ENCODE measurements around the gene TGFB3. TPM values are rescaled to one million over a fixed set of nuclear protein-coding genes. Genes with fewer than 3 reads are reported as not detected.
"Not testable (repeated sequence)": the region's sequence is repeated elsewhere in the genome, so short reads cannot be mapped to it uniquely, and the experiment has no call there.

TGFB3 gene
- total RNA-seq, 1 donor from 2014 or later, result 2.4 TPM

DNA sequence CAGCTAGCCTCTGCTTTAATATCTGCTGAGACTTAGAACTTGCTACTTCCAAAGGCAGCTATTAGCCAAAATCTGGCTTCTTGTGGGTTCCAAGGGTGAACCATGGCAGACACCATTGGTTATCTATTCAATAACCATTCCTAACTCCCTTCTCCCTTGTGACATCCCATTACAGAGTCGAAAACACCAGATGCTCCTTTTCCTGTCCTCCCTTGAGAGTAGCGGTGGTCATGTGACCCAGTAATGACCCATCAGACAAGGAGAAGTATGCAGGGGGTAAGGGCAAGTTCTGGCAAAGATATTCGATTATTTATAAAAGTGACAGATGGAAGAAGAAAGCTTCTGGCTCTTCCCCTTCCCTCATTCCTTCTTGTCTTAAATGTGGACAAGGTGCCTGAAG lies 20.1 kb downstream of the TGFB3 start:
- intact Hi-C loops (cut with micrococcal nuclease), result no loop called here

- intact Hi-C loops (cut with micrococcal nuclease), result no loop called here
These were observed 21.6 kb downstream of the TGFB3 start for GRCh38 chr14:75960231-75960630.

DNA sequence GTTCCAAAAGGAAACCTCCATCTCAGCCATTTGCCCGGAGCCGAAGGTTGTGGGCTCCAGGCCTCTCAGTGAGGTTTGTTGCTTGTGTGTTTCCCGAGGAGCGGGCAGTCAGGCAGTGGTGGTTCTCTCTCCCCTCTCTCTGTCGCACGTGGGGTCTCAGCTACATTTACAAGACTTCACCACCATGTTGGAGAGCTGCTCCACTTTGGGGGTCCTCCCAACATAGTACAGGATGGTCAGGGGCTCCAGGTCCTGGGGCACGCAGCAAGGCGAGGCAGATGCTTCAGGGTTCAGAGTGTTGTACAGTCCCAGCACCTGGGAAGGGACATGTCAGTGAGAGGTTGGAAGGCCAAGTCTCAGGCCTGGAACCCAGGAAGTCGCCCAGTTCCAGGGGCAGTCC lies 22.8 kb downstream of the TGFB3 start:
- intact Hi-C loops (cut with micrococcal nuclease), result no loop called here

DNA sequence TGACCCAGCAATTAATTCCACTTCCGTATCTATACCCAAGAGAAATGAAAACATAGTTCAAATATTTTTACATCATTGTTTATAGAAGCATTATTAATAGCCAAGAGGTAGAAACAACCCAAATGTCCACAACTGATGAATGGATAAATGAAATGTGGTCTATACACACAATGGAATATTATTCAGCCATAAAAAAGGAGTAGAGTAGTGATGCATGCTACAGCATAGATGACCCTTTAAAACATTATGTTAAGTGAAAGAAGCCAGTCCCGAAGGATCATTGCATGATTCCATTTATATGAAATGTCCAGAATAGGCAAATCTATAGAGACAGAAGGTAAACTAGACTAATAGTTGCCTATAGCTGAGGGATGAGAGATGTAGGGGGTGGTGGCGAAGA lies 29.3 kb downstream of the TGFB3 start:
- intact Hi-C loops (cut with micrococcal nuclease), result no loop called here

DNA sequence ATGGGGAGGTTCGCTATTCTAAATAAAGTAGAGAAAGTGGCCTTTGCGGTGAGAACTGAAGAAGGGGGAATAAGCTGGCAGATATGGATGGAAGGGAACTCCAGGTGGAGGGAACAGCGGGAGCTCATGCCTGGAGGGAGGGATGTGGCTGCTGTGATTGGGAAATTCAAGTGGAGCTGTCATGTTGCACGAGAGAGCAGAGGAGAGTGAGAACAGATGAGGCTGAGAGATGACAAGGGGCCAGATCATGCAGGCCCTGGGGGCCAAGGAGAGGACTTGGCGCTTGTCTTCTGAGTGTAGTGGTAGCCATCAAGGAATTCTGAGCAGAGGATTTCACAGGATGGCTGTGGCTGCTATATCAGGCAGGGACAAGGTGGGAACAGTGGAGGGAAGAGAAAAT lies 35.0 kb downstream of the TGFB3 start:
- intact Hi-C loops (cut with micrococcal nuclease), result no loop called here

GRCh38 chr14:75944607-75945241 lies 37.1 kb downstream of the TGFB3 start:
- intact Hi-C loops (cut with micrococcal nuclease), result no loop called here

DNA sequence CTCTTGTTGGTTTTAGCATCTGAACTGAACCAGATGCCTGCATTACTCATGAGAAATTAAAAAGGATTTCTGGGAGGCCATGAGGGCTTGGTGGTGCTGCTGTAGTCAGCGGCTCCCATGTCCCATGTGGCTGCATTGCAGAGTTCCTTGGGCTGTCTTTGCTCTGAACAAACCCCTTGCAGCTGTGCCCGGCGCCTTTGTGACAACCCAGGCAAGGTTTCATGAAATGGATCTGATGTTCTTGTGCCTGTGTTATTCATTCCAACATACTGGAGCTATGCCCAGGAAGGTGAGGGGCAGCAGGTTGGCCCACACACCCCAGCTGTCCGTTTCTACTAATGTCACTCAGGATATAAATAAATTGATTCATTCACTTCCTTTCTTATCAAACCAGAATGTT lies 40.8 kb downstream of the TGFB3 start:
- intact Hi-C loops (cut with micrococcal nuclease), result no loop called here

DNA sequence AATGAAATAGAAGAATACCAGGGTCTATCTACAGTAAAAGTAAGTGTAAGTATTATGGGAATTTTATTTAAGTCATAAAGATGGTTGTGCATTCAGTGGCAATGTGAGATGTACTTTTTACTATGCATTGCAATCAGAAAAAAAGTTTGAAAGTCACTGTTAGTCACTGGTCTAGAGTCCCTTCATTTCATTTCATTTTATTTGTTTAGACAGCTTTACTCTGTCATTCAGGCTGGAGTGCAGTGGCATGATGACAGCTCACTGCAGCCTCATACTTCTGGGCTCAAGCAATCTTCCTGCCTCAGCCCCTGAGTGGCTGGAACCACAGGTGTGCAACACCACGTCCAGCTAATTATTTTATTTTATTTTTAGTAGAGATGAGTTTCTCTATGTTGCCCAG lies 42.6 kb downstream of the TGFB3 start:
- intact Hi-C loops (cut with micrococcal nuclease), result no loop called here

DNA sequence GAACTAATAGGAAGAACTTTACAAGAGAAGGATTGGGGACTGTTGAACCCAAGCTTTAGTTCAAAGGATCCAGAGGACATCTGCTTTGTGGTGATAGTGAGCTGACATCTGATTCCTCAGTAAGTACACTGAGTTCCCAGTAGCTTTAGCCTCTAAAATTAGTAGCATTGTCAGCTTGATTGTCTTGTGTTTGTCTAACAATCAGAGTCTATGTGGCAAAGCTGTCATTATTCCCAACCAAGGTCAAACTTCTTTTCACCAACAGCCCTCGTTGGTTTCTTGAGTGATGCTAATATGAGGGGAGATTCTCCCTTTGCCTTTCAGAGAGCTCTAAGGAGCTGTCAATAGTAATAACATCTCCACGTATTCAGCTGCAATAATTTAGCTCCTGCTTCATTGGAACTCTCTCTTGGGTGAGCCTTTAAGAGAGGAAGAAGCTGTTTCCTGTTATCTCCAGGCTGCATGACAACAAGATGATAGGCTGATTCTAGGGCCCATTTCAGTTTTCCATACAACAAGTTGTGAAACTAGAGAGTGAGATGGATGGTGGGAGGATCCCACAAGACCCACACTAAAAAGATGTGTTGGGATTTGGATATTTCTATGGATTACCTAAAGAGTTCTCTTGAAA lies 46.7 kb downstream of the TGFB3 start:
- intact Hi-C loops (cut with micrococcal nuclease), result no loop called here

- intact Hi-C loops (cut with micrococcal nuclease), result no loop called here
These were observed 48.0 kb downstream of the TGFB3 start for GRCh38 chr14:75933712-75934296.

DNA sequence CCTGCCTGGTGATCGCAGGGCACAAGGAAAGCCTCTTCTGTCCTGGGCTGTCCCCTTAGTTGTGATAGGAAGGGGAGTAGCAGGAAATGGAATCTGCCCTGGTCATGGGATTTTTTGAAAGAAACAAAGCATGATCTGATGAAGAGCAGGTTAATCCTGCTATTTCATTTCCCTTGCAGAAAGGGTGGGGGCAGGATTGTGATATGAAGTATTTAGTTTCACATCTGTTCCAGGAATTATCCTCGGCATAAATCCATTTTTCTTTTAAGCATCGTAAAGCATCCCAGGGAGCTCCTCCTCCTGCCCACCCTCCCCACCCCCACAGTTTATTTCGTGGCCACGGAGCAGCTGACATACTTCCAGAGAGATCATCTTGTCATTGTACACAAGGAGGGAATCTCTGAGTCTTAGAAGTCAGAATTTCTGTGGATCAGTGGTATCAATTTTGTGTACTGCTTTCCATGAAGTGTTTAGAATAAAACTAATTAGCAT lies 53.1 kb downstream of the TGFB3 start:
- intact Hi-C loops (cut with micrococcal nuclease), result no loop called here

DNA sequence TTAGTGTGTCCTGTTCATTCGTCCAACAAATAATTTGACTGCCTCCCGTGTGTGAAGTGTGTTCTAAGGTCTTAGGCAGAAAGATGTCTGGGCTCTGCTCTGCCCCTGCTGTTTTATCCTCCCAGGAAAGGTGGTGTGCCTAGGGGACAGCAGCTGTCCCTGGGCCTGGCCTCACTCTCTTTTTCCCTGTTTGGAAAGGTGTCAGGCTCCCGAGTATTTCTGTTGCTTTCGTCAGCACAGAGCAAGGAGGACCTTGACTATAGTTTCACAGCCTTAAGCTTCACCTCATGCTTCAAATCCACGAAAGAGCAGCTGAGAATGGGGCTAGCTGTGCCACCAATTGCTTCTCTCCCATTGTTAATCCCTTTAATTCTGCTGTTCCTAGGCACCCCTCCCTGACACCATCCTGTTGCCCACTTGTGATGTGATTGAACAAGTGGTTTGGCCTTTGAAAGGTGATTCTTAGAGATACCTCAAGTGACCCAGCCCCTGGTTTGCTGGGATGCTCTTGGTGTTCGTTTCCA lies 54.2 kb downstream of the TGFB3 start:
- intact Hi-C loops (cut with micrococcal nuclease), result no loop called here

GRCh38 chr14:75926431-75927115 lies 55.2 kb downstream of the TGFB3 start:
- intact Hi-C loops (cut with micrococcal nuclease), result no loop called here

DNA sequence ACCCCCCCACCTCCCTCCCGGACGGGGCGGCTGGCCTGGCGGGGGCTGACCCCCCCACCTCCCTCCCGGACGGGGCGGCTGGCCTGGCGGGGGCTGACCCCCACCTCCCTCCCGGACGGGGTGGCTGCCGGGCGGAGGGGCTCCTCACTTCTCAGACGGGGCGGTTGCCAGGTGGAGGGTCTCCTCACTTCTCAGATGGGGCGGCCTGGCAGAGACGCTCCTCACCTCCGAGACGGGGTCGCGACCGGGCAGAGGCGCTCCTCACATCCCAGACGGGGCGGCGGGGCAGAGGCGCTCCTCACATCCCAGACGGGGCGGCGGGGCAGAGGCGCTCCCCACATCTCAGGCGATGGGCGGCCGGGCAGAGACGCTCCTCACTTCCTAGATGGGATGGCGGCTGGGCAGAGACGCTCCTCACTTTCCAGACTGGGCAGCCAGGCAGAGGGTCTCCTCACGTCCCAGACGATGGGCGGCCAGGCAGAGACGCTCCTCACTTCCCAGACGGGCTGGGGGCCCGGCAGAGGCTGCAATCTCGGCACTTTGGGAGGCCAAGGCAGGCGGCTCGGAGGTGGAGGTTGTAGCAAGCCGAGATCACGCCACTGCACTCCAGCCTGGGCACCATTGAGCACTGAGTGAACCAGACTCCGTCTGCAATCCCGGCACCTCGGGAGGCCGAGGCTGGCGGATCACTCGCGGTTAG lies 56.5 kb downstream of the TGFB3 start:
- intact Hi-C loops (cut with micrococcal nuclease), result not testable (repeated sequence)

- intact Hi-C loops (cut with micrococcal nuclease), result not testable (repeated sequence)
These were observed 61.4 kb downstream of the TGFB3 start for GRCh38 chr14:75920421-75920820.

DNA sequence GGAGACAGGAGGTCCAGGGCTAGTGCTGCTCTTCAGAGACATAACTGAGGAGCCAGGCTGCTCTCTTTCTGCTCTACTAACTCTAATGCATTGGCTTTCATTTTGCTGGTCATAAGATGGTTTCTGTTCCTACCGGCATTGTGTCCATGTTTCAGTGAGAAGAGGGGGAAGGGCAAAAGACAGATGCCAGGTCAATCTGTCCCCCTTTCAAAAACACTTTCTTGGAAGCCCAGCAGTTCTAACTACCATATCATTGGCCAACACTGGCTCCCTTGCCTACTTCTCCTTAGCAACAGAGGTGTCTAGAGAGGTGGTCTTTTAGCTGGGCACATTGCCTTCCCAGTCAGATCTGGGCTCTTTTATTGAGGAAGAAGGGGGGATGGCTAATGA lies 63.9 kb downstream of the TGFB3 start:
- intact Hi-C loops (cut with micrococcal nuclease), result no loop called here

GRCh38 chr14:75917322-75917945 lies 64.4 kb downstream of the TGFB3 start:
- intact Hi-C loops (cut with micrococcal nuclease), result no loop called here

DNA sequence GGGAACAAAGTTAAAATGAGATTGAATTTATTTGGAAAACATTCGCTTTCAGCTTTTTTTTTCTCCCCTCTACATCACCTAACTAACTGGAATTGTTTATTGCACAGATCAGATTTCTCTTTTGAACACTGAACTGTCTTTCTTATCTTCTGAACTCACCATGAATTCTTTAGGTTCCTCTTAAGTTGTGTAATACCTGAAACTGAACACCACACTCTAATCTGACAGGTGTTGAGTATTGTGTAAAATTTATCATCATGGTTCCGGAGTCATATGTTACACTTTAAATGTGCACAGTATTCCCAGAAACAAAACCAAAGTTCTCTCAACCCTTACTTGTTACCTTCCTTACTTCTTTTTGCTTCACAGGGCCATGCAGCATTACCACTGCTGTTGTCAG lies 66.8 kb downstream of the TGFB3 start:
- intact Hi-C loops (cut with micrococcal nuclease), result no loop called here

- intact Hi-C loops (cut with micrococcal nuclease), result no loop called here
These were observed 68.6 kb downstream of the TGFB3 start for GRCh38 chr14:75913183-75913582.

GRCh38 chr14:75911883-75912282 lies 69.9 kb downstream of the TGFB3 start:
- intact Hi-C loops (cut with micrococcal nuclease), result no loop called here

DNA sequence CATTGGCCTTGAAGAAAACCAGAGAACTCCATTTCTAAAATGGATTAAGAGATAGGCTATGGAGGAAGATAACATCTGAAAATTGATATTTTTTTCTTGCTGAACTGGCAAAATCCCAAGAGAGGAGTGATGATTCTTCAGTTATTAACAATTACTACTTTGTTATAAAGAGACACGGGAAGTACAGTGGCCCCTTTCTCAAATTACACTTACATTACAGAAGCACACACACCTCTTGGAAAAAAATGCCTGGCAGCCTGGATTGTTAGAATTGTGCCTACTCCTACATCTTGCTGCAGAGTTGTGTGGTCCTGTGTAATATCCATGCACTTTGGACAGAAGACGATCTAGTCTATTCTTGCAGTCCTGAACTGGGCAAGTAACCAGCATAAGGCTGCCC lies 71.7 kb downstream of the TGFB3 start:
- intact Hi-C loops (cut with micrococcal nuclease), result no loop called here
